Stimulated activated CD4-positive, alpha-beta T cell treated with anti-CD3 and anti-CD28 coated beads, Interleukin-1b, Interleukin-23, amount 100 ng/mL, for 24 hours (primary cell): ENCODE results near the gene VAV2.
"Not testable (repeated sequence)": the region's sequence is repeated elsewhere in the genome, so short reads cannot be mapped to it uniquely, and the experiment has no call there.

Experiments used
- DNase-seq, 4 experiments: peaks; one replicate each; pipeline ENCODE4 v3.0.0-alpha.2; 2020; ENCODE audit warnings: low read depth in 4 of 4, low spot score in 1 of 4

The VAV2 gene

DNA sequence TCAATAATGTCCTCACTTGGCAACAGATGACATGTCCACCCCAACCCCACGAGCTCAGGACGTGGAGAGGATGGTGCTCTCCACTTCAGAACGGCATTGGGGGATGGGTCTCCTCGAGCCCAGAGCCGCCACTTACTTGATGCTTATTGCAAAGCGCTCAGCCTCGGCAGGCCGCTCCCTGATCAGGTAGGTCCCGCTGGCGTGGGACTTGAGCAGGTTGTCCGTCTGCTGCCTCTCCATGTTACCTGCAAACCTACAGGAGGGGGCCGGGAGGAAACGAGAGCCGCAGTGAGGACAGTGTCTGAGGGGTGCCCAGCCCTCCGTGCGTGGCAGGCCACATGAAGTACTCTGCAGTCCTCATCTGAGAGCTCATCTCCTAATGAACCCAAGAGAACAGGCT, 217.3 kb downstream of the VAV2 start:
- no peak for DNase-seq

GRCh38 chr9:133773889-133774655, 218.1 kb downstream of the VAV2 start:
- DNase-seq, result no peak

- no peak for DNase-seq
Measured at GRCh38 chr9:133772581-133772980, 219.5 kb downstream of the VAV2 start.

DNA sequence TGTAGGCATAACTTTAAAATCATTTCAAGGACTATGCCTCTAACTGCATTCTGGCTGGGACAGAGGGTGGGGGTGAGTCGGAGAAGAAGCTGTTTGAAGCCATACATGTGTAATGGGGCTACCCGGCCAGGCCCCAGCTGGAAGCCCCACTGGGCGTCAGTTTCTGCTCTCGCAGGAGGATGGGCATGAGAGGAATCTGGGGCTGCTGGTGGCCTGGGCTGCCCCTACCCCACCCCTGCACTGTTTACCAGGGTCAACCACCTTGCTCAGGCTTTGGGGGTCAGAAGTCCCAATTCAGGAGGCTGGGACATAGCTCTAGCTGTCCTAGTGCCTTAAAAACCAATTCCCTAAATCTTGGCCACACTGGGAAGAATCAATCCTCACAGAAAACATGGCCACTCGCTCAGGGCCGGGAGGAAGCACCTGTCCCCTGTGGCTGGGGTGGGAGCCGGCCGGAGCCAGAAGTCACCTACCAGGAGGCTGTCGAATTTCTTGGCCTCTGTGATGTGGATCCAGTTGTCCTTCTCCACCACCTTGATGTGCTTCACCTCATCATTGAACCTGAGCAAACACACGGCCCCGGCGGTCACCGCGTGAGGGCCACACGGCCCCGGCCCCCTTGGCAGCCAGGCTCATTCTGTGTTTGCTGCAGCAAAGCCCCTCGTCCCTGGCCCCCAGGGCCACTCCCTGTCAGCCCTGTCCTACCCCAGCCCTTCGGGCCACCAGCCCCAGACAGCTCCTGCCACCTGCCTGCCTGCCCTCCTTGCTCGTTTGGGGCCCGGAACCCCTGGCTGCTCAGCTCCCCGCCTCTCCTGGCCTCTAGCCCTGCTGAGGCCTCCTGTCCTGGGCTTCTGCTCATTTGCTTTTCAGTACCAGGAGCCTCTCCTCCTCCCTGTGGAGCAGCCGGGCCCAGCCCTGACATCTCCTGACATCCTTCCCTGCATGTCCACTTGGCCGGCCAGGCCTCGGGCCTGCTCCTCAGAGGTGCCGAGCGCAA, 220.3 kb downstream of the VAV2 start:
- no peak for DNase-seq

DNA sequence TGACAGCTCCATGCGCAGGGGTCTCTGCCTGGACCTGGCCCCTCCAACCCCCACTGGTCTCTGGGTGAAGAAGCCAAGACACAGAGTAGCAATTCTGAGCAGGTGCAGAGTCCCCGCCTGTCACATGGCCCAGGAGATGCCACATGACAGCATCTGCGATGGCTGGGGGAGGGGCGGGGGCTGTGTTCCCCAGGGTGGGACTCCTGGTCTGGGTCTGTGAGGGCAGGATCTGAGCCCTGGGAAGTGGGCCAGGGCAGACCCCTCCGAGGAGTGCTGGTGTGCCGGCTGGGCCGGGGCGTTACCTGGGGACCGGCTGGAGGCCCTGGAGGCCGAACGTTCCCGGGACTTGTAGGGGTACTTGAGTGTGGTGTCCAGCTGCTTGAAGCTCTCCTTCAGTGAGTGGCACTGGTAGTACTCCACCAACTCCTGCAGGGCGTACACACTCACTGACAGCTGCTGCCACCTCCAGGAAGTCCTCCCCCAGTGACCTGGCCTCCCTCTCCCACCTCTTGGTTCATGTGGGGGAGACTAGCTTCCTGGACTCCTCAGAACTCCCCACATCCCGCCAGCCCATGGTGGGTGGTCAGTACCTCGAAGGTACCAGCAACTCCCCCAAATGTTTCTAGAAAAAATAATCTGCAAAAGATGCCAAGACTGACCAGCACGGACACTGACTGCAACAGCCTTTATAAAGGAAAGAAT, 221.9 kb downstream of the VAV2 start:
- no peak for DNase-seq

- DNase-seq, result no peak
Measured at GRCh38 chr9:133769511-133770075, 222.5 kb downstream of the VAV2 start.

- no peak for DNase-seq
Measured at GRCh38 chr9:133768859-133769510, 223.1 kb downstream of the VAV2 start.

- DNase-seq, result no peak
Measured at GRCh38 chr9:133768371-133768858, 223.7 kb downstream of the VAV2 start.

- DNase-seq, result no peak
Measured at GRCh38 chr9:133767625-133768024, 224.5 kb downstream of the VAV2 start.

DNA sequence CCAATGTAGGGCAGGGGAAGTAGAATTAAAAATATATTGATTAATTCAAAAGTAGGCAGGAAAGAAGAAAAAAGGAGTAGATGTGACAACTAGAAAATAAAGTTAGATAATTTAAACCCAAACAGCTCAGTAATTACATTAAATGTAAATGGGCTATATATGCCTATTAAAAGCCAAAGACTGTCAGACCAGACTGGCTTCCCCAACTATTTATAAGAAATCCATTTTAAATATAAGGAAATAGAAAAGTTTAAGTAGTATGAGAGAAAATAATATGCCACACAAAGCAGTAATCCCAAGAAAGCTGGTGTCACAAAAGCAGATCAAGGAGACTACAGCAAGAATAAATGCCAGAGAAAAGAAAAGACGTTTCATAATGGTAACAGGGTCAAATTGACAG, 225.1 kb downstream of the VAV2 start:
- no peak for DNase-seq

GRCh38 chr9:133766234-133766633, 225.9 kb downstream of the VAV2 start:
- DNase-seq, result not testable (repeated sequence)

- DNase-seq, result no peak
Measured at GRCh38 chr9:133763272-133764183, 228.6 kb downstream of the VAV2 start.

GRCh38 chr9:133762488-133763271, 229.4 kb downstream of the VAV2 start:
- DNase-seq, result no peak

- no peak for DNase-seq
Measured at GRCh38 chr9:133761641-133762248, 230.4 kb downstream of the VAV2 start.

DNA sequence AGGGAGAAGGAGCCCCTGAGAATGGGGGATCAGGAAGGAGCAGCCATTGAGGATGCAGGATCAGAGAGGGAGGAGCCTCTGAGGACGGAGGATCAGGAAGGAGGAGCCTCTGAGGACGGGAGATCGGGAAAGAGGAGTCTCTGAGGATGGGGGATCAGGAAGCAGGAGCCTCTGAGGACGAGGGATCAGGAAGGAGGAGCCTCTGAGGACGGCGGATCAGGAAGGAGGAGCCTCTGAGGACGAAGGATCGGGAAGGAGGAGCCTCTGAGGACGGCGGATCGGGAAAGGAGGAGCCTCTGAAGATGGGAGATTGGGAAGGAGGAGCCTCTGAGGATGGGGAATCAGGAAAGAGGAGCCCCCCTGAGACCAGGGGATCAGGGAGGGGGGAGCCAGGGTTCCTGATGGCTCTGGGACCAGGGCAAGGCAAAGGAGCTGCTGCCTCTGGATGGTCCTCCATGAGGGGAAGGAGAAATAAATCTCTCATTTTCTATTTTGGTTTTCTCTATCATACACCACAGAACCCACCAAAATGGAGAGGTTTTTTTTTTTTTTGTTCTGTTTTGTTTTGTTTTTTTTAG, 231.3 kb downstream of the VAV2 start:
- no peak for DNase-seq

GRCh38 chr9:133759946-133760345, 232.2 kb downstream of the VAV2 start:
- DNase-seq, result no peak

- no peak for DNase-seq
Measured at GRCh38 chr9:133759146-133759900, 232.8 kb downstream of the VAV2 start.
